Common myeloid progenitor, CD34-positive (primary cell): ENCODE measurements around the gene RCOR3. TPM values are rescaled to one million over a fixed set of nuclear protein-coding genes. Genes with fewer than 3 reads are reported as not detected.

Experiments
- CTCF ChIA-PET: fragments of 350-600 bp; sonication (Branson Sonifier 250); formaldehyde crosslinking; loops from one replicate; lab custom pipeline; 2021; ENCODE audit warnings: antibody characterized with exemption; lab: Charles Lee
- POLR2A ChIA-PET: fragments of 350-600 bp; sonication (Branson Sonifier 250); formaldehyde crosslinking; loops from one replicate; lab custom pipeline; 2021; ENCODE audit warnings: antibody characterized with exemption; lab: Charles Lee
- DNase-seq, 3 donors: peaks; one replicate each; pipeline versions ENCODE4 v3.0.0 to v3.0.0-alpha.2; 2013
- H3K27ac ChIP-seq, 2 experiments: 1 replicate in 1 of 2; 2 replicates in 1 of 2; pipeline ENCODE4 v1.7.0; 2013; ENCODE audit warnings: inconsistent platforms in 2 of 2, low read length in 2 of 2, mild to moderate bottlenecking in 2 of 2, low read depth in 1 of 2, moderate library complexity in 1 of 2; ENCODE audit not compliant: severe bottlenecking in 2 of 2, insufficient read depth in 1 of 2, poor library complexity in 1 of 2
- H3K27me3 ChIP-seq, 5 experiments: replicated peaks in 2 of 5; 1 replicate in 3 of 5; 2 replicates in 2 of 5; pipeline versions ENCODE4 v1.6.1 to v1.7.0; 2013; ENCODE audit warnings: low read length in 4 of 5, mild to moderate bottlenecking in 2 of 5, moderate library complexity in 2 of 5, inconsistent platforms in 1 of 5; ENCODE audit not compliant: insufficient read depth in 5 of 5, control insufficient read depth in 4 of 5
- H3K36me3 ChIP-seq, 4 experiments: 1 replicate in 2 of 4; 2 replicates in 2 of 4; pipeline versions ENCODE4 v1.6.1 to v1.7.0; 2013; ENCODE audit warnings: low read length in 3 of 4, control low read depth in 1 of 4, mild to moderate bottlenecking in 1 of 4; ENCODE audit not compliant: control insufficient read depth in 4 of 4, insufficient read depth in 4 of 4
- H3K4me1 ChIP-seq, 4 experiments: 1 replicate in 3 of 4; 2 replicates in 1 of 4; pipeline versions ENCODE4 v1.6.1 to v1.7.1; 2013; ENCODE audit warnings: low read length in 3 of 4, mild to moderate bottlenecking in 3 of 4, control low read depth in 1 of 4, inconsistent platforms in 1 of 4, moderate library complexity in 1 of 4; ENCODE audit not compliant: control insufficient read depth in 4 of 4, insufficient read depth in 4 of 4; ENCODE audit errors: control extremely low read depth in 1 of 4
- H3K4me3 ChIP-seq, 7 experiments: 1 replicate in 4 of 7; 2 replicates in 3 of 7; pipeline versions ENCODE4 v1.5.1 to v1.7.0; 2013; ENCODE audit warnings: mild to moderate bottlenecking in 7 of 7, low read length in 6 of 7, moderate library complexity in 6 of 7, inconsistent platforms in 2 of 7, low read depth in 2 of 7, control low read depth in 1 of 7; ENCODE audit not compliant: insufficient read depth in 4 of 7, control insufficient read depth in 1 of 7; ENCODE audit errors: extremely low read depth in 1 of 7
- H3K9me3 ChIP-seq, 5 experiments: 1 replicate in 4 of 5; 2 replicates in 1 of 5; pipeline versions ENCODE4 v1.6.1 to v1.7.1; 2013; ENCODE audit warnings: low read length in 4 of 5, mild to moderate bottlenecking in 2 of 5, inconsistent platforms in 1 of 5, low read depth in 1 of 5, moderate library complexity in 1 of 5; ENCODE audit not compliant: control insufficient read depth in 4 of 5, insufficient read depth in 2 of 5; ENCODE audit errors: control extremely low read depth in 1 of 5
- WGBS: methylation state at CpG from one replicate; pipeline ENCODE4 v1.1.5; 2013; ENCODE audit not compliant: insufficient coverage; 5-methylcytosine and 5-hydroxymethylcytosine counted together
- polyA plus RNA-seq: library from polyadenylated mRNA; unstranded; fragments of 120-200 nt; gene quantifications from one replicate; pipeline ENCODE4 v1.2.1, GENCODE V29; 2013

RCOR3 gene
- 73.9 TPM for polyA plus RNA-seq

DNA sequence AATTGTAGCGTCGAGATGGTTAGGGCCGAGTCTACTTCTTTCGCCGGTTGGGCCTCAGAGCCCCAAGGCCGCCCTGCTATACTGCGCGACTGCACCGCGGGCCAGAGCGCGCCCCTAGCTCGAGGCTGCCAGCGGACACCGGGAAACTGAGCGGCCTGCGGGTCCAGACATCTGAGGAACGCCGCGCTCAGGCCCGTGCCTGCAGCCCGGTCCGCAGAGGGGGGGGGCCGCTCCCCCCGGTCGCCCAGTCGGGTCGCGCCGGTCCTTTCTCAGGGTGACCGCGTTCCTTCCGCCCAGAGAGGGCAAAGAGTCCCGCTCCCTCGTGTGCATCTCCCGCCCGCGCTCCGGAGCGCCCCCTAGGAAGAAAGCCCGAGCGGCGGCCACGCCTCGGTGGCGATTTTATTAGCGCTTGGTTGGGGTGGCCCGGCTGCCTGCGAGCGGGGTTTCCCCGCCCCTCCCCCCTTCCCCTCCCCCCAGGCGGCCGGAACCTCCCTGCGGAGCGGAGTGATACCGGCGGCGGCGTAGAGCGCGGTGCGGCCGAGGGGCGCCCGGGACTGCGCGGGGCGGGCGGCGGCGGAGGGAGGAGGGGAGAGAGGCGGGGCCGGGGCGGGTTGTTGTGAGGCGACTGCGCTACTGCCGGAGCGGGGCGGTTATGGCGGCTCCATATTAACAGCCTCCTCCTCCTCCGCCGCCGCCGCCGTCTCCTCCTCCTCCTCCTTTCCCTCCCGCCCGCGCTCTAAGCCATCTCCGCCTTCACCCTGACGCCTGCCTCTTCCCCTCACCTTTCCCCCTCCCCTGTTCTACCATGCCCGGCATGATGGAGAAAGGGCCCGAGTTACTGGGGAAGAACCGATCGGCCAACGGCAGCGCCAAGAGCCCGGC is at the start of gene RCOR3:
Gene RCOR3, plus strand, starts transcription at position 611 of the 882 bp plus-strand sequence. Its CDS starts 195 bp downstream, at position 806.
- peak within 1 kb of the TSS; percentile 85 to 94 (median 87) for H3K4me3 ChIP-seq

DNA sequence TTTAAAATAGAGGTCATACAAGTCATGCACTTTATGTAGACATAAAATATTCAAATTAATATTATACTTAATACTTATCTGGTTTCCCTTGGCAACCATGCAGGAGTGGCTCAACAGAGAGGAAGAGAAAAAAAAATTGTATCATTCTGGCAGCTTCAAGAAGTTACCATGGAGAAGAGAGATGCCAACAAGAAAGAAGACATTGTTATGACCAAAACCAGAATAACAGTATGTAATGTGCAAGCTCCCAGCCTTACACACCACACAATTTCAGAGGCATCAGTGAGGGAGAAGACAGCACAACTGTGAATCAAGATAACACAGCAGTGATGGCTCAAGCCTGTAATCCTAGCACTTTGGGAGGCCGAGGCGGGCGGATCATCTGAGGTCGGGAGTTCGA is 49.1 kb upstream of the RCOR3 start:
- Histone ChIP-seq H3K4me3 (no peak overlapping the region), H3K27ac (no peak overlapping the region), H3K9me3 (peaks cover 0 to 5% (median 2%) of the 10 kb centered on the region in 5 experiments), H3K4me1 (no peaks in the 10 kb centered on the region), H3K36me3 (no peaks in the 10 kb centered on the region), H3K27me3 (no peaks in the 10 kb centered on the region)
- POLR2A ChIA-PET = no interaction called here
- CTCF ChIA-PET = no interaction called here
- WGBS = 100% methylated on average over 4 of the region's 5 CpGs
- DNase-seq = peak in 2 of 3 donors; percentile 3 to 18

More for the DNA sequence above, at the start of gene RCOR3:
- CTCF ChIA-PET = interaction anchor here (0.9 to 2.3 kb wide), 3 partner anchors 15 to 124 kb away, joined by 4 to 14 read pairs (median 7); partner anchors contain the start of gene KCNH1
- peaks cover 8 to 28% (median 25%) of the 10 kb centered on the region in 4 experiments for H3K4me1 ChIP-seq
- DNase-seq = peak; percentile 91 to 96 (median 92)
- H3K36me3 ChIP-seq = peaks cover 0 to 3% (median under 1%) of the 10 kb centered on the region in 4 experiments
- no peaks in the 10 kb centered on the region for H3K27me3 ChIP-seq
- 0% methylated on average over 46 of the region's 97 CpGs for WGBS
- no peaks in the 10 kb centered on the region for H3K9me3 ChIP-seq
- H3K27ac ChIP-seq = peak within 1 kb of the TSS; percentile 82 to 96
- POLR2A ChIA-PET = interaction anchor here (0.6 kb wide), 1 partner anchor 8 kb away, joined by 3 read pairs; no protein-coding TSS in a partner anchor

DNA sequence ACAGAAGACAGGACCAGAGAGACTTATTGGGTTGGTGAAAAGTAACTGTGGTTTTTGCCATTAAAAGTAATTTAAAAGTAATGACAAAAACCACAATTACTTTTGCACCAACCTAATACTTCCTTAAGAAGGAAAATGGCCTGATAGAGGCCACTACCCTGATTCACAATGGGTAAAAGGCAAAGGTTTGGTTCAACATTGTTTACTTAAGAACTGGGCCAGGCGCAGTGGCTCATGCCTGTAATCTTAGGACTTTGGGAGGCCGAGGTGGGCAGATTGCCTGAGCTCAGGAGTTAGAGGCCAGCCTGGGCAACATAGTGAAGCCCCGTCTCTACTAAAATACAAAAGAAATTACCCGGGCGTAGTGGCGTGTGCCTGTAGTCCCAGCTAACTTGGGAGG is 48.2 kb upstream of the RCOR3 start:
- Histone ChIP-seq H3K9me3 (peaks cover 0 to 5% (median 2%) of the 10 kb centered on the region in 5 experiments), H3K36me3 (no peaks in the 10 kb centered on the region), H3K27ac (no peak overlapping the region), H3K4me3 (no peak overlapping the region), H3K4me1 (no peaks in the 10 kb centered on the region), H3K27me3 (no peaks in the 10 kb centered on the region)
- ChIA-PET POLR2A (no interaction called here), CTCF (no interaction called here)
- 97% methylated on average over 3 of the region's 6 CpGs for WGBS
- no peak for DNase-seq

DNA sequence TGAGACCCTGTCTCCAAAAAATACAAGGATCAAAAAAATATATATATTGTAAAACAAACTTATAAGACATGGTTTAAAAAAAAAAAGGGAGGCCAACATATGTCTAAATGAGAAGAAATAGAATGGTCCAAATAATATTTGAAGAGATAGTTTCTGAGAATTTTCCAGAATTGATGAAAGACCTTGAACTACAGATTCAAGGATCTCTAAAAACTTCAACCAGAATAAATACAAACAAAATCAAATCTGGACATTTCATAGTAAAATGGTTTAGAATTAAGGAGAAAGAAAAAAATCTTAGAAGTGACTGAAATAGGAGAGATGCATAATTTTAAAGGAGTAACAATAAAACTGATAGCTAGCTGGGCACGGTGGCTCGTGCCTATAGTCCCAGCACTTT is 45.5 kb upstream of the RCOR3 start:
- DNase-seq = no peak
- Histone ChIP-seq H3K4me1 (no peaks in the 10 kb centered on the region), H3K27me3 (peaks cover 0 to 4% (median 0%) of the 10 kb centered on the region in 5 experiments), H3K27ac (no peak overlapping the region), H3K4me3 (no peak overlapping the region), H3K9me3 (peaks cover 0 to 2% (median 0%) of the 10 kb centered on the region in 5 experiments), H3K36me3 (no peaks in the 10 kb centered on the region)
- CTCF ChIA-PET = no interaction called here
- no CpG with 5 or more reads among the region's 2 CpGs for WGBS
- POLR2A ChIA-PET = interaction anchor here (0.7 kb wide), 1 partner anchor 762 kb away, joined by 3 read pairs; no protein-coding TSS in a partner anchor

DNA sequence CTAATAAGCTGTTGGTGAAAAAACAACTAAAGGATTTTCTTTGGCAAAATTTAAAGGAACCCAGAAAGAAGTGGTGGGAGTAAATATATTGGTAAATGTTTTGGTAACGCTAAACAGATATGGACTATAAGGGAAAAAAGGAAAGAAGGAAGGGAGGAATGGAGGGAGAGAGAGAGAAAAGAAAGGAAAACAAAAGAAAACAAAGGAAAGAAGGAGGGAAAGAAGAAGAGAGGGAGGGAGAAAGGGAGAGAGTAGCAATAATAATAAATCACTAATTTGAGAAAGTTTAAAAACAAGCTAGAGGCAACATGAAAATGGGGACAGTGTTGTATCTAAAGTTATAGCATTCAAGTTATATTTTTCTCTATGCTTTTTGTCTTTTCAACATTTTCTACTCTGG is 43.6 kb upstream of the RCOR3 start:
- Histone ChIP-seq H3K27me3 (peaks cover 0 to 4% (median 0%) of the 10 kb centered on the region in 5 experiments), H3K36me3 (no peaks in the 10 kb centered on the region), H3K4me1 (no peaks in the 10 kb centered on the region), H3K4me3 (no peak overlapping the region), H3K27ac (no peak overlapping the region), H3K9me3 (peaks cover 0 to 2% (median 0%) of the 10 kb centered on the region in 5 experiments)
- CTCF ChIA-PET = interaction anchor here (0.7 kb wide), 1 partner anchor 47 kb away, joined by 3 read pairs; no protein-coding TSS in a partner anchor
- POLR2A ChIA-PET = no interaction called here
- no peak for DNase-seq
- WGBS = 100% methylated on average over 1 of the region's 1 CpG

DNA sequence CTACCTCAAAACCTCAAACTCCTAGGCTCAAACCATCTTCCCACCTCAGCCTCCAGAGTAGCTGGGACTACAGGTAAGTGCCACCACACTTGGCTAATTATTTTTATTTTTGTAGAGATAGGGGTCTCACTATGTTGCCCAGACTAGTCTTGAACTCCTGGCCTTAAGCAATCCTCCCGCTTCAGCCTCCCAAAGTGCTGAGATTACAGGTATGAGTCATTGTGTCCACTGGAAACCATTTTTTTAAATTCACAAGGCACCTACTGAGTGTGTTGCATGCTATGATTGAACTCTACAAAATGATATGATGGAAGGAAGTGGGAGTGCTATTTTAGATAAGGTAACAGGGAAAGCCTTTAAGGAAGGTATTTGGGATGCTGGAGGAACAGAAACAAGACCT is 41.8 kb upstream of the RCOR3 start:
- WGBS = no CpG with 5 or more reads among the region's 1 CpG

More for the DNA sequence above, 41.8 kb upstream of the RCOR3 start:
- H3K4me1 ChIP-seq = no peaks in the 10 kb centered on the region
- no peak overlapping the region for H3K4me3 ChIP-seq
- DNase-seq = no peak
- POLR2A ChIA-PET = no interaction called here
- no peak overlapping the region for H3K27ac ChIP-seq
- CTCF ChIA-PET = no interaction called here
- no peaks in the 10 kb centered on the region for H3K36me3 ChIP-seq
- peaks cover 0 to 2% (median 0%) of the 10 kb centered on the region in 5 experiments for H3K9me3 ChIP-seq
- H3K27me3 ChIP-seq = peaks cover 0 to 6% (median 0%) of the 10 kb centered on the region in 5 experiments
